ENCODE data around the gene GPRC5C.

Gene GPRC5C

GRCh38 chr17:74457820-74458166 lies 25.9 kb downstream of the GPRC5C start:
- TF ChIP-seq GATA3 (IDR thresholded peaks at IDR 0.05; ENCODE audit: low read depth, low read length) (no peak), GATA2 (IDR thresholded peaks at IDR 0.05; ENCODE audit: low read depth, low read length) (no peak)

GRCh38 chr17:74458835-74459234 lies 26.9 kb downstream of the GPRC5C start:
- TF ChIP-seq GATA2 (IDR thresholded peaks at IDR 0.05; ENCODE audit: low read depth, low read length) (no peak), GATA3 (IDR thresholded peaks at IDR 0.05; ENCODE audit: low read depth, low read length) (no peak)

GRCh38 chr17:74459622-74460021 lies 27.7 kb downstream of the GPRC5C start:
- TF ChIP-seq GATA2 (IDR thresholded peaks at IDR 0.05; ENCODE audit: low read depth, low read length) = no peak
- no peak for TF ChIP-seq GATA3 (IDR thresholded peaks at IDR 0.05; ENCODE audit: low read depth, low read length)

- TF ChIP-seq GATA3 (IDR thresholded peaks at IDR 0.05; ENCODE audit: low read depth, low read length) = no peak
- TF ChIP-seq GATA2 (IDR thresholded peaks at IDR 0.05; ENCODE audit: low read depth, low read length) = no peak
Measured at GRCh38 chr17:74460241-74460640, 28.4 kb downstream of the GPRC5C start.

- TF ChIP-seq GATA2 (IDR thresholded peaks at IDR 0.05; ENCODE audit: low read depth, low read length) (no peak), GATA3 (IDR thresholded peaks at IDR 0.05; ENCODE audit: low read depth, low read length) (no peak)
Measured at GRCh38 chr17:74460996-74461395, 29.1 kb downstream of the GPRC5C start.

- TF ChIP-seq GATA3 (IDR thresholded peaks at IDR 0.05; ENCODE audit: low read depth, low read length) (no peak), GATA2 (IDR thresholded peaks at IDR 0.05; ENCODE audit: low read depth, low read length) (no peak)
Measured at GRCh38 chr17:74461611-74462010, 29.7 kb downstream of the GPRC5C start.

- TF ChIP-seq GATA3 (IDR thresholded peaks at IDR 0.05; ENCODE audit: low read depth, low read length) (no peak), GATA2 (IDR thresholded peaks at IDR 0.05; ENCODE audit: low read depth, low read length) (no peak)
Measured at GRCh38 chr17:74464730-74465377, 33.0 kb downstream of the GPRC5C start.

GRCh38 chr17:74465378-74466110 lies 33.7 kb downstream of the GPRC5C start:
- no peak for TF ChIP-seq GATA3 (IDR thresholded peaks at IDR 0.05; ENCODE audit: low read depth, low read length)
- no peak for TF ChIP-seq GATA2 (IDR thresholded peaks at IDR 0.05; ENCODE audit: low read depth, low read length)

GRCh38 chr17:74466111-74466827 lies 34.4 kb downstream of the GPRC5C start, which contains the start of gene CD300A:
TSS of gene CD300A (plus strand) at chr17:74466634. CDS start at chr17:74466704, 70 bp downstream.
- TF ChIP-seq GATA2 (IDR thresholded peaks at IDR 0.05; ENCODE audit: low read depth, low read length) (no peak), GATA3 (IDR thresholded peaks at IDR 0.05; ENCODE audit: low read depth, low read length) (no peak)

GRCh38 chr17:74466828-74467184 lies 34.9 kb downstream of the GPRC5C start:
- TF ChIP-seq GATA2 (IDR thresholded peaks at IDR 0.05; ENCODE audit: low read depth, low read length) (no peak), GATA3 (IDR thresholded peaks at IDR 0.05; ENCODE audit: low read depth, low read length) (no peak)

GRCh38 chr17:74467221-74467951 lies 35.5 kb downstream of the GPRC5C start:
- TF ChIP-seq GATA3 (IDR thresholded peaks at IDR 0.05; ENCODE audit: low read depth, low read length) (no peak), GATA2 (IDR thresholded peaks at IDR 0.05; ENCODE audit: low read depth, low read length) (no peak)

- TF ChIP-seq GATA3 (IDR thresholded peaks at IDR 0.05; ENCODE audit: low read depth, low read length) (no peak), GATA2 (IDR thresholded peaks at IDR 0.05; ENCODE audit: low read depth, low read length) (no peak)
Measured at GRCh38 chr17:74471341-74471740, 39.5 kb downstream of the GPRC5C start.

GRCh38 chr17:74472890-74473289 lies 41.0 kb downstream of the GPRC5C start:
- TF ChIP-seq GATA3 (IDR thresholded peaks at IDR 0.05; ENCODE audit: low read depth, low read length) = no peak
- TF ChIP-seq GATA2 (IDR thresholded peaks at IDR 0.05; ENCODE audit: low read depth, low read length) = no peak

- TF ChIP-seq GATA3 (IDR thresholded peaks at IDR 0.05; ENCODE audit: low read depth, low read length) (no peak), GATA2 (IDR thresholded peaks at IDR 0.05; ENCODE audit: low read depth, low read length) (no peak)
Measured at GRCh38 chr17:74473294-74473693, 41.4 kb downstream of the GPRC5C start.
